GM19035 (cell line): ENCODE results near the gene PHAX.
"Not testable (repeated sequence)": the region's sequence is repeated elsewhere in the genome, so short reads cannot be mapped to it uniquely, and the experiment has no call there.

ENCODE experiments used
- ATAC-seq: cut with Tn5 transposase; IDR thresholded peaks from one replicate; pipeline ENCODE4 v1.9.1; 2021; ENCODE audit not compliant: unreplicated experiment

Gene PHAX

GRCh38 chr5:126603402-126603991 lies 2.8 kb downstream of the PHAX start:
- ATAC-seq: no peak

DNA sequence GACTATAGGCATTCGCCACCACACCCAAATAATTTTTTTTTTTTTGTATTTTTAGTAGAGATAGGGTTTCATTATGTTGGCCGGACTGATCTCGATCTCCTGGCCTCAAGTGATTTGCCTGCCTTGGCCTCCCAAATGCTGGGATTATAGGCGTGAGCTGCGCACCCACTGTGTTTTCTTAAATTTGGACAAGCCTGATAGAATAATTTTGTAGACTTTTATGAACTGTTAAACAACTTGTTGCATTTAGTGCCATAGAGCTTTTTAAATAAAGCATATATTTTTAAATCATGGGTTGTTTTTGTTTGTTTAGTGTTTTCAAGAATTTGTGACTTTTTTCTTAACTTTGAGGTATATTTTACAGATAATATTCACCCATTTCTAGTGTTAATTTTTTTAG lies 4.8 kb downstream of the PHAX start:
- ATAC-seq: no peak

GRCh38 chr5:126610160-126610559 lies 9.4 kb downstream of the PHAX start:
- no peak for ATAC-seq

- ATAC-seq: no peak
Measured at GRCh38 chr5:126610616-126611015, 9.9 kb downstream of the PHAX start.

- ATAC-seq: no peak
Measured at GRCh38 chr5:126613941-126614592, 13.3 kb downstream of the PHAX start.

GRCh38 chr5:126615286-126615685 lies 14.5 kb downstream of the PHAX start:
- ATAC-seq: peak; percentile 95

- ATAC-seq: not testable (repeated sequence)
Measured at GRCh38 chr5:126617603-126618002, 16.9 kb downstream of the PHAX start.

DNA sequence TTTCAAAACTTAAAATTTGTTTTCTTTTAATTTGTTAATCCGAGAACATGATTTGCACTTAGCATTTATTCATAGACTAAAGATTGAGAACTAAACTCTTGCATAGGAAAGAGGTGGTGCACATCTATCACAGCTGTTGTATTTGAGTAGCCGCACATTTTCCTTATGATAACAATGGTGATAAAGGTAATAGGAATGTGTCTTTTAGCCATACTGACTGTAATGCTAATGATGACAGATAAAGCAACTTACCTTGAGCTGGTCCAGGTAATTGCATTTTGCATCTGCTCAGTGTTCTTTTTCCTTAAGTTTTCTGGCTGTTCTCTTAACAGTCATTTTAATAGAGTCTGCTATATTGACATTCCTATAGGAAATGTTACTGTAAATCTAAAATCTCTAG lies 19.0 kb downstream of the PHAX start:
- no peak for ATAC-seq

DNA sequence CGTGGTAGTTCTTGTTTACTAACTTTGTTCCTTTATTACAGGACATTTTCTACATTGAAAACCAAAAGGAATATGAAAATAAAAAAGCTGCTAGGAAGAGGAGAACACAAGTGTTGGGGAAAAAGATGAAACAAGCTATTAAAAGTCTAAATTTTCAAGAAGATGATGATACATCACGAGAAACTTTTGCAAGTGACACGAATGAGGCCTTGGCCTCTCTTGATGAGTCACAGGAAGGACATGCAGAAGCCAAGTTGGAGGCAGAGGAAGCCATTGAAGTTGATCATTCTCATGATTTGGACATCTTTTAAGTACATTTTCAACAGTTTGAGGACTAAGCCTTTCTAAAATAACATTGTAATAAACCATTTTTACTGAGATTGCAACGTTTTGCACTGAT lies 23.8 kb downstream of the PHAX start:
- ATAC-seq: no peak

DNA sequence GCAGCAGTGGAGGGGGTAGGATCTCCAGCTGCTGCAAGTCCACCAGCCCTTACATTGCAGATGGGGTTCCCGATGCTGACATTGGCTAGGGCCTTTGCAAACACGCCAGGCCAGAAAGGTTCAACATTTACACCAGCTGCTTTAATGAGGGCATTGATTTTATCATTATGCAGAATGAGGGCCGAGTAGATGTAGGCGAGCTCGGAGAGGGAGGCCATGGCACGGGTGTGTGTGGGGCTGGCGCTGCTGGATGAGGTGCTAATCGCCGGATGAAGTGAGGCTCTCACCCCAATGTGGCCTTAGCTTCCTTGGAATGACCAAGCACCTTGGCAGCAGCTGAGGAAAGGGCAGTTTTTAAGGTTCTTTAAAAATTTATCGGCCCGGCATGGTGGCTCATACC lies 27.4 kb downstream of the PHAX start:
- ATAC-seq: no peak

- no peak for ATAC-seq
Measured at GRCh38 chr5:126631920-126632319, 31.2 kb downstream of the PHAX start.

DNA sequence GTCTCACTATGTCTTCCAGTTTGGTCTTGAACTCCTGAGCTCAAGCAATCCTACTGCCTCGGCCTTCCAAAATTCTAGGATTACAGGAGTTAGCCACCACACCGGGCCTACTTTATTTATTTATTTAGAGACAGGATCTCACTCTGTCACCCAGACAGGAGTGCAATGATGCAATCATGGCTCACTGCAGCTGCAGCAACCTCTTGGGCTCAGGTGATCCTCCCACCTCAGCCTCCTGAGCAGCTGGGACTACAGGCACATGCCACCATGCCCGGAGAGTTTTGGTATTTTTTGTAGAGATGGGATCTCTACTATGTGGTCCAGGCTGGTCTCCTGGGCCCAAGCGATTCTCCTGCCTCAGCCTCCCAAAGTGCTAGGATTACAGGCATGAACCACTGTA lies 32.8 kb downstream of the PHAX start:
- ATAC-seq: no peak

DNA sequence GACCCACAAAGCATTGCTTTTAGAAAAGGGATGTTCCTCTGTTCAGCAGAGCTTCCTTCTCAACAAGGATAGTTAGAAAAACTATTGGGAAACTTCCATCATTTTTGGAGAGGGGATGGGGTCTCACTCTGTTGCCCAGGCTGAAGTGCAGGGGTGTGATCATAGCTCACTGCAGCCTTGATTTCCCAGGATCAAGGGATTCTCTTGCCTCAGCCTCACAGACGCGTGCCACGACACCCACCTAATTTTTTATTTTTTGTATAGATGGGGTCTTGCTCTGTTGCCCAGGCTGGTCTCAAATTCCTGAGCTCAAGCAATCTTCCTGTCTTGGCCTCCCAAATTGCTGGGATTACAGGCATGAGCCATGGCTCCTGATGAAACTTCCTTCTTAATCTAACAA lies 34.8 kb downstream of the PHAX start:
- ATAC-seq: no peak

DNA sequence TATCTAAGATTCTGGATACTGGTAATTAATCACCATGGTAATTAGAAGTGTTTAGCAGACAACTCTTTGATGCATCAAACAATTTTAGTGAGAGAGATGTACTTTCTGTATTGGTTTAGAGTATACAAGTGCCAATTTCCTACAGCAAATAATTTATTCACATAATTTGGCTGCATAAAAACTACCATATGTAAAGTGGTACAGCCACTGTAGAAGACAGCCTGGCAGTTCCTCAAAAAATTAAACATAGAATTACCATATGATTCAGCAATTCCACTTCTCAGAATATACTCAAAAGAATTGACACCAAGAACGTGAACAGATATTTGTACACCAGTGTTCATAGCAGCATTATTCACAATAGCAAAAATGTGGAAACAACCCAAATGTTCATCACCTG lies 36.2 kb downstream of the PHAX start:
- no peak for ATAC-seq

DNA sequence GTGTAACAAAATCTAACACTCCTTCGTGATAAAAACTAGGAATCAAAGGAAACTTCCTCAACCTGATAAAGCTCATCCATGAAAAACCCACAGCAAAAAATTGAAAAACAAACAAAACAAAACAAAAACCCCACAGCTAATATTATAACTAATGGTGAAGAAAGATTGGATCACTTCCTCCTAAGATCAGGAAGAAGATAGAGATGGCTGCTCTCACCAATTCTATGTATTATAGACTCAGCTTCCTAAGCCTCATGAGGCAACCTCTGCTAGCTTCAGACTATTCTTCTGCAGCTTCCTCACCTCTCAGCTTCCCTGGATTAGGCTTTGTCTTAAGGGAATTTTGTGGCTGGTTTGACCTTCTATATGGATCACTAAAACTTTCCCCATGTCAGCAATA lies 40.1 kb downstream of the PHAX start:
- ATAC-seq: peak; percentile 25

DNA sequence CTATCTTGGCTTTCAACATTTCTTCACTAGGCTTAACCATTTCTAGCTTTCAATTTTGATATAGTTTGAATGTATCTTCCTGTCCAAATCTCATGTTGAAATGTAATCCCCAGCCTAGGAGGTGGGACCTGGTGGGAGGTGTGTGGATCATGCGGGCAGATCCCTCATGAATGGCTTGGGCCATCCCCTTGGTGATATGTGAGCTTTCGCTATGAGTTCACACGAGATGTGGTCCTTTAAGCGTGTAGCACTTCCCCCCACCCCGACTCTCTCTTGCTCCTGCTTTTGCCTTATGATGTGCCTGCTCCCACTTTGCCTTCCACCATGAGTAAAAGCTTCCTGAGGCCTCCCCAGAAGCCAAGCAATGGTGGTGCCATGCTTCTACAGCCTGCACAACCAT lies 40.6 kb downstream of the PHAX start:
- peak; percentile 80 for ATAC-seq

DNA sequence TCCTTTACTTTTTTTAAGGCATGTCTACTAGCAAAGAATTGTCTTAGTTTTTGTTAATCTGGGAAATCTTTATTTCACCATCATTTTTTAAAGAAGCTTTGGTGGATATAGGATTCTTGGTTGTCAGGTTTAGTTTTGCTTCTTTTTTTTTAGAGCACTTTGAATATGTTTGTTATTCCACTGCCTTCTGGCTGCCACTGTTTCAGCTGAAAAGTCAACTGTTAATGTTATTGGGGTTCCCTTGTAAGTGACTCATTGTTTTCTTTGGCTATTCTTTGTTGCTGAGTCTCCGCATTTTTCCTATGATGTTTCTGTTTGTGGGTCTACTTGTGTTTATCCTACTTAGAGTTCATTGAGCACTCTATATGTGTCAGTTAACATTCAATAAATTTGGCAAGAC lies 44.4 kb downstream of the PHAX start:
- ATAC-seq: no peak

- no peak for ATAC-seq
Measured at GRCh38 chr5:126647071-126647470, 46.3 kb downstream of the PHAX start.

DNA sequence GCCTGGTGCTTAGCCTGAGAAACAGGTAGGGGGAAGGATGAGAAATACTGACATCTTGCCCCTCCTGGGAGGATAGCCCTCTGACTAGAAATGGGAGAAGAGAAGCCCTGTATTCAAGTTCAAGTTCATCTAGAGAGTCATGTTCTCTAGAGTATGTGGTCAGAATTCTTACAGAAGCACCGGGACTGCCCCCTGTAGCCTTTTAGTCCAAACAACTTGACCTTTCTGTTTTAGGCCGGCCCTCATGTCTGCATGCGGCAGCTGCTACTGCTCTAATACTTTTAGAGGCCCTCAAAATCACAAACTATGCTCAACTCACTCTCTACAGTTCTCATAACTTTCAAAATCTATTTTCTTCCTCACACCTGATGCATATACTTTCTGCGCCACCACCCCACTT lies 47.7 kb downstream of the PHAX start:
- ATAC-seq: no peak

GRCh38 chr5:126649057-126649456 lies 48.3 kb downstream of the PHAX start:
- ATAC-seq: not testable (repeated sequence)

- not testable (repeated sequence) for ATAC-seq
Measured at GRCh38 chr5:126649709-126650108, 49.0 kb downstream of the PHAX start.

GRCh38 chr5:126650463-126650862 lies 49.7 kb downstream of the PHAX start:
- no peak for ATAC-seq

- no peak for ATAC-seq
Measured at GRCh38 chr5:126651013-126651577, 50.3 kb downstream of the PHAX start.
